ENCODE measurements around the gene PQBP1.
A peak's percentile ranks its signal among the peaks of the same experiment; 100 is the strongest.

The PQBP1 gene

DNA sequence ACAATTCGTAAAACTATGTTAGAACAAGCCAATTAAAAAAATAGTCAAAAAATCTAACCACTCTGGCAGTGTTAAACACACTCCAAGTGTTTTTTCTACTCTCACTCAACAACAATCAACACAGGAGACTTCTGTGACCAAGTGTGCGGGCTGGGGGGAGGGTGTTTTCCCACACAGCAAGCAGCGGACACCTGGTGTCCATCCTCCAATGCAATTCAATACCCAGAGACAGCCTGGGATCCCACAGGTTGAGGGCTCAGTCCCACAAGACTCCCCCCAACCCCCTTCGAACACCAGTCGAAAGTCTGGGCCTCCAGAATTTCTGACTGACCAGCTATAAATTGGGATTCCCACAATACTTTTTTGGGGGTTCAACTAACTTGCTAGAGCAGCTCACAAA is 29.4 kb downstream of the PQBP1 start:
- DNase-seq, result no peak

DNA sequence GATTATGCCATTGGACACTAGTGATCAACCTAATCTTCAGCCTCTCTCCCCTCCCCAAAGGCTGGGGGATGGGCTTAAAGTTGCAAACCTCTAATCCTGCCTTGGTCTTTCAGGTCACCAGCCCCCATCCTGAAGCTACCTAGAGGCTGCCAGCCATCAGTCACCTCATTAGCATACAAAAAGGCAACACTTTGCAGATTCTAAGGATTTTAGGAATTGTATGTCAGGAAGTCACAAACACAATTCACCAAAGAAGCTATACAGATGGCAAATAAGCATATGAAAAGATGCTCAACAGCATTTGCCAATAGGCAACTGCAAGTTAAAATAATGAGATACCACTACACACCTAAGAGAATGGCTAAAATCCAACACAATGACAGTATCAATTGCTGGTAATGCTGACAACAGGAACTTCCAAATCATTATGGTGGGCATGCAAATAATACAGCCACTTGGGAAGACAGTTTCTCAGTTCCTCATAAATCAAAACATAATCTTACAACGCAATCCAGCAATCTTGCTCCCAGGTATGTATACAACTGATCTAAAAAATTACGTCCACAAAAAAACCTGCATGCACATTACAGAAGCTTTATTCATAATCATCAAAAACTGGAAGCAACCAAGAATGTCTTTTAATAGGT is 30.1 kb downstream of the PQBP1 start:
- no peak for DNase-seq

DNA sequence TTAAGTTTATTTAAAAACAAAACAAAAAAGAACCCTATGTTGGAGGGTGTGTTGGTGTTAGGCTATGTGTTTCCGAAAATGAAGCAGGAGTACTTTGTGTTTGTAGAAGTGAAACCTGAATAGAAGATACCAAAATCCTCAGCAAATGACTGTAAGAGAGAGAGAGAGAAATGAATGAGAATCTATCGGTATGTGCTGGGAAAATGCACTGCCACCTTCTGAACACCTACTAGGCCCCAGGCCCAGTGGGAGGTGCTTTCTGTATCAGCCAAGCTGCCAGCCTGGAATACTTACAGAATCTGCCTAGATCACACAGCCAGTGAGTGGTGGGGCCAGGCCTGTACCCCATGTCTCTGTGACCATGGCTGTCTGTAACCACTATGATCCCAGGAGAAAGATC is 36.0 kb downstream of the PQBP1 start:
- DNase-seq, result no peak

DNA sequence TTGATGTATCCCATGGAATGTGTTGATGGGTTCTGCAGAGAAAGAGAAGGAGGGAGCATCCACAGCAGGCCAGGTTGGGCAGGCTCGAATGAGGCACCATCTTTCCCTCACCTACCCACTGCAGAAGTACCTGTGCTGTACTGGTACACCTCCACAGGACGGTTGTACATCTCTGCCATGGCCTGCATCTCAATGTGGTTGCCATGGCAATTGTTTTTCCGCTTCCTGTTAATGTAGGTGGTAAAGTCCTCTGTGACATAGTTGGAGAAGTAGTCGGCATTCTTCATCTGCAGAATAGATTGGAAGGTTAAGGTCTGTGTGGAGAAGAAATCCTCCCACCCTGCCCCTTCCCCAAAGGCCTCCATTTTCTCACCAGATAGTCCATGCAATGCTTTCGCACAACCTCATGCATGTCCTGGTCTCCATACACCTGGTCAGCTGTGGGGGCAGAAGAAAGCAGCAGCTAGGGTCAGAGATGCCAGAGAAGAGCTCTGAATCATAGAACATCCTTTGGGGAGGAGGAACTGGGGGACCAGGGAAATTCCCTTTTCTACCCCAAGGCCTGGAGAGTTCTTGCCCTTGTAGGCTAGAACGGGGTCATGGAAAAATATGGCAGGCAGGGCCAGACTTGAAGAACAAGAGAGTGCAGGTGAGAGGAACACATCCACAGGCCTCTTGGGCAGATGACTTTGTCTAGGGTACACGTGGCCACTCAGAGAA is 37.0 kb downstream of the PQBP1 start:
- DNase-seq, result no peak

DNA sequence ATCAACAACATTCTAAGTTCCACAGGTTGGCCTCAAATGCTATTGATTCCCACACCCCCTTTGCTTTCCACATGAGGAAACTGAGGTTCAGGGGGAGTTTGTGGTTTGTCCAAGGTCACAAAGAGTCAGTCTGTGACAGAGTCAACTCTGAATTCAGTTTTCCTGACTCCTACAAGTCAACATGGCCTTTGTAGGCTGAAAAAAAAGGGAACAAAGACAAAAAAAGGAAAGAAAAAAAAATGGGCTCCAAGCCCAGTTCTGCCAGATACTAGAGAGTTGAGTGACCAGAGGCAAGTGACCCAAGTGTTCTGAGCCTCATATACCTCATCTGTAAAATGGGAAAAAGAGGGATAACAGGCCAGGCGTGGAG is 37.6 kb downstream of the PQBP1 start:
- no peak for DNase-seq

DNA sequence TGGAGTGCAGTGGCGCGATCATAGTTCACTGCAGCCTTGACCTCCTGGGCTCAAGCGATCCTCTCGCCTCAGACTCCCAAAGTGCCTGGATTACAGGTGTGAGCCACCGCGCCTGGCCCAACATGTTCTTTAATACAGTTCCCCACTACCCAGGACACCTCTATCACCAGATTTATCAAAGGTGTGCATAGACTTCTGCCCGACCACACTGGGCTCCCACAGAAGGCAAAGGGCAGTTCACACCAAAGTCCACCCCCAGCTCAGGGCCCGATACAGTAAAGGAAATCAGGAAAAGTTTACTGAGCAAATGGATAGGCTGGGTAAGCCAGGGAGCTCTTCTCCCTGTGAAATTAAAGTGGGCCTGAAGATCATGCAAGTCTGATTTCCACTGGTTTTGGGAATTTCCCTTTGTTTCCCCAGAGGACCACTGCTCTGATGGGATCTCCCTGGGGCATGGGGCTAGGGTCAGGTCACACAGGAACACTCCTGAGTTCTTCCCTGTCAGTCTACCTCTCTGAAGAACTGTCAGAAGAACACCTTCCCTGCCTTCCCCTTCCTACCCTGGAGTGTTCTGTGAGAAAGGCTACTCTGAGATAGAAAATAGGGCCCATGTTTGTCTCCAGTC is 38.8 kb downstream of the PQBP1 start:
- DNase-seq, result no peak

DNA sequence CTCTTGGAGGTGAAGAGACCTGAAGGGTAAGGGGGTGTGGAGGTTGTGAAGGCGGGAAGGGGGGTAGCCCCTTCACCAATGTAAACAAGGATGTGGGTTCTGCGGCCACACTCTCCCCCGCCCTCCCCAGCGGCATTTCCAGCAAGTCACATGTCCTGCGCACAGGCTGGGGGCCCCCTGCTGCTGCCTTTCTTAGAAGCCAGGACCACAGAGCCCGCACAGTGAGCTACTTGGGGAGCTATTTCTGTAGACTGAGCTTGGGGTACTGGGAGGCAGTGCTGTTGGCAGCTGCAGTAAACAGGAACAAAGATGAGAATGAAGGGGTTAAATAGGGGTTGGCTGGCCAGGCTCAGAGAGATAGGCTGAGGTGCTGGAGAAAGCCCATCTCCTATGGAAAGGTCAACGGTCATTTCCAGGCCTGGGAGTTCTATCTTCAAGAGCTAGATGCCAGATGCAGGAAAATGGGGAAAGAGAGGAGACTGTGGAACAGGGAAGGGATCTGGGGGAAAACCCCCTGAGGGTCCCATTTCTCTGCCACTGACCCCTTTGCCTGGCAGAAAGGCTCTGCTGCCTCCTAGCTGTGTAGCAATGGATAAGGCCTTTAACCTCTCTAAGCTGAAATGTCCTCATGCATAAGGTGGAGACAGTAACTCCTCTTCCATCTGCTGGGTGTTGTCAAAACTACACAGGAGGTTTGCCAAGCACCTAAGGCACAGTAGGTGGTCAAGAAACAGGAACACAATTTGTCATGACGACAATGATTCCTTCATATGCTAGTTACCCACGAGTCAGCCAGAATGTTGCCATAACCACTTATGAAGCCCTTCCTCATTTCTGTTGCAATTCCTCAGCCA is 39.6 kb downstream of the PQBP1 start:
- DNase-seq, result no peak

DNA sequence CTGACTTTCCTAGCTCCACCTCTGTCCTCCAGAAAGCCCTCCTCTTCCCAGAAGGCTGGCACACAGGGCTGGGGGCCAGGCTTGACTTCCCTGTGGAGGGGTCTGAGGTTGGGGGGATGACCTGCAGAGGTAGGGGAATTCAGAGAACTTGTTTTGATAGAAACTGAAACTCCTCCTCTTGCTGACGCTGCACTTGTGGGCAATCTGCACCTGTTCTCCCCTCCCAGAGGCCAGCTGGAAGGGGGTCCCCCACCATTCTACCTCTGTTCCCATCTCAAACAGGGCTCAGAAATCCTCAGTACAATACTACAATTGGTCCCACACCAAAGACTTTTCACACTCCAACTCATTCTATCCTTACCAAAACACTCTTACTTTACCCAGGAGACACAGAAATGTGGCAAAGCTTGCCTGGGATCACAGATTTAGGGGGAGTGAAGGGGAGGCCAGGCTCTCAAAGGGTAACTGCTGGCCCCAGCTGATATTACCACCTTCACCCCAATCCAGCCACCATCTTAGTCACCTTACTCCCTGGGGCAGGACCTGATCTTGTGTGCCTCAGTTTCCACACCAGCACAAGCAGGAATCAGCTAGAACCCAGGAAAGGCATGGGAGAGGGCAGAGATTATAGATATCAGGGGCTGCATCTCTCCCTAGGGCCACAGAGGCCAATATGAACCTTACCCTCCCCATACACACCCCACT is 41.1 kb downstream of the PQBP1 start:
- no peak for DNase-seq

DNA sequence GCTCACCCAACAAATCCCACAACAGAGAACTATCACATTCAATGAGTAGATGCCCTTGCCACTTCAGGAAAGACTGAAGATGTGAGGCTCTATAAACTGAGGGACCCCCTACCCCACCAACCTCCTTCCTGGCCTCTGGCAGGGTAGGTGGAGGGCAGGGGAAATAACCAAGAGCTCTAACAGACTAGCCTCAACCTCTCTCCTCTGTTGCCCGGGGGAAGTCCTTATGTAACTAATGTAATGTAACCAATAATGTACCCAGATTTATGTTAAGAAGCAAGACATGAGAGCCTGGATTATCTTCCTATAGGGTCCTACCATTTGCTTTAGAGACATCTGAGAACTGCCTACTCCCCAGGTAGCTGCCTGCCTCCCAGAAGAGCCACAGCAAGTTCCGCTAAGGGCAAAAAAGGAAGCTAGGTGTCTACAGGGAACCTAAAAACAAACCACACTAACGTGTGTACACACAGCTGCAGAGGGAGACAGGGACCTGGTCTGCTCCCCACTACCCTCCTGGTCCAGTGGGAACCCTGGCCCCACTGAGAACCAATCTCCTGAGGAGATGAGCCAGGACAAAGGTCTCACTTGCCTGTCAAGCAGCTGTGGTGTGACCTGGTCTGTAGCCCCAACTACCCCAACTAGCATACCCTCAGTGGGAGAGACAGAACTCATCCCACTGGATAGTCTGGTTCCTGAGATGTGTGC is 41.9 kb downstream of the PQBP1 start:
- DNase-seq, result no peak

DNA sequence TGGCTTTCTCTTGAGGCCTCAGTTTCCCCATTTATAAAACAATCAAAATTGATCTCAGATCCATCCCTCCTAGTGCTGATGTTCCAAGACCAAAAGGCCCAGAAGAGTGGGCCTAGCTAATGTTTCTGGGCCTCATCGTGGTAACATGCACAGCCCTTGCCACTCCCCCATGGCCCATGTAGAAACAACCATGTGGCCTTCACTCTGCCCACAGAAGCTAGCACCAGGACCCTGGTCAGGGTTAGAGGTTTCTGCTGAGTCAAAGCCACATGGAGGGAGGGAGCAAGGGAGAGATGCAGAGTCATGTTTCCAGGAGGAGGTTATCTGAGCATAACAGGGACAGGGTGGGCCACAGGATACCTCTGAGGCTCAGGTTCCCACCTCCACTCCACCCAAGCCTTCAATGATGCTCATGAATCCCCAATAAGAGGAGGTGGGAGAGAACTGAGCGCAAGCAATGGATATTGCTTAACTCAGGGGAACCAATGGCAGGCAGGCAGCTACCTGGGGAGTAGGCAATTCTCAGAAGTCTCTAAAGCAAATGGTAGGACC is 42.8 kb downstream of the PQBP1 start:
- no peak for DNase-seq

DNA sequence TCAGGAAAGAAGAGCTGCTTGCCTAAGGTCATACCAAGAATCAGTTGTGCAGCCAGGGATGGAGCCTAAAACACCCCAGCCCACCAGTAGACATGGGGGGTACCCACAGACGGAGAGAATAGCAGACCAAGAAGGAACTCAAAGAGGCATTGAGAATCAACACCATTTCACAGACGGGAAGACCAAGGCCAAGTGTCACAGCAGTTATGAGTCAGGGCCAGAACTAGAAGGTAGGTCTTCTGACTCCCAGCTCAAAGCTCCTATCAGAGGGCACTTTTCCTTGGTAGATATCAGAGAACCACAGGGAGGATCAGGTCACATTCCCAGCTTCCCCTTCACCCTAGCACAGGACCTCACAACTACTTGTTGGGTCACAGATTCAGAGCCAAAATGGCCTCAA is 45.2 kb downstream of the PQBP1 start:
- no peak for DNase-seq

DNA sequence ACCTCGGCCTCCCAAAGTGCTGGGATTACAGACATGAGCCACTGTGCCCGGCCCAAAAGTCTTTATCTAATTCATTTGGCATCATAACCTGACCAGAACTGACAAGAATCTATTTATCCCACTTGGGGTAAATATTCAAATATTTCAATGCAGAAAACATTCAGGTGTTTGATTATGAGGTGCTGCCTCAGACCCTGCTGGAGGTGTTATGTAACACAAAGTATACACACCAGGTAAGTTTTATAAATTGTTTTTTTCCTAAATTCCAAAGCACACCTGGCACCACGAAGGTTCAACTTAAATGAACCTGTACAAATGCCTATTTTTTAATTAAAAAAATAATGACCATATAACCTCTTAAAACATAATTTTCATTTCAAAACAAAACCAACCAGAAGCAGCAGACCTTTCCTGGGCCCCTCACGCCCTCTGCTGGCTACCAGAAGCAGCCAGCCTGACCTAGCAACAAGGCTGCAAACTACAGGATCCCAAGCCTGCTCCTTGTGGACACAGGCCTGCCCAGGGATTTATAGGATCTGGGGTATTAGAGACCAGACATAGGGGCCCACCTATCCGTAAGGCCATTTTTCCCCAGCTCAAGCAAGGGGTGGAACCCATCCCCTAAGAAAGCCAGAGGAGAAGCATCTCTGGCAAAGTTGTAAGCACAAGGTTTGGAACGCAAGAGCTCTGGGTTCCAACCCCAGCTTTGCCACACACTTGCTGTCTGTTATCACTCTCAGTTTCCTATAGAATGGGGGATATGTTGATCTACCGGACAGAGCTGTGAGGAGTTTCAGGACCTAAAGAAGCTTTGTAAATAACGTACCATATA is 48.0 kb downstream of the PQBP1 start:
- peak; percentile 41 for DNase-seq

DNA sequence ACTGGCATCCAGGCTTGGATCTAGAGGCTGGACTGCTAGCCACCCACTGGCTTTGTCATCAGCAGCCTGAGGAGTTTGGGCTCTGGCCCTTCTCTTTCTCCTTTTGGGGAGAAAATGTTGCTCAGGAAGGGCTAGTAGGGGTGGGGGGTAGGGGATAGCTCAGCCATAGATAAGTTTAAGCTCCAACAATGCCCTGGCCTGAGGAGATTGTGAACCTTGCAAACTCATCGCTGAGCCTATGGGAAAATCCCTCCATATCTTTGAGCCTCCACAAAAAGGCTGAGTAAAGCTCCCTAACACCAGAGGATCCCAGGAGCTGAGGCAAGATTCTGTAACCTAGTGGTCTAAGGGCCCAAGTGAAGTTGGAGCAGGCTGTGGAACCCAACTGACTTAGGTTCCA is 50.9 kb downstream of the PQBP1 start:
- DNase-seq, result no peak
